BLaER1 (cell line): ENCODE measurements around the gene SSTR5.
"Not testable (repeated sequence)": the region's sequence is repeated elsewhere in the genome, so short reads cannot be mapped to it uniquely, and the experiment has no call there.

Source experiments
- H3K27ac ChIP-seq: shearing (Covaris generic); formaldehyde crosslinking; 2 replicates; pipeline ENCODE4 v1.8.1; 2022
- H3K27me3 ChIP-seq: shearing (Covaris generic); formaldehyde crosslinking; 2 replicates; pipeline ENCODE4 v1.8.1; 2022
- H3K36me3 ChIP-seq: shearing (Covaris generic); formaldehyde crosslinking; 2 replicates; pipeline ENCODE4 v1.8.1; 2022
- H3K4me1 ChIP-seq: shearing (Covaris generic); formaldehyde crosslinking; 2 replicates; pipeline ENCODE4 v1.8.1; 2022
- H3K4me2 ChIP-seq: shearing (Covaris generic); formaldehyde crosslinking; 2 replicates; pipeline ENCODE4 v1.8.1; 2022
- H3K4me3 ChIP-seq: shearing (Covaris generic); formaldehyde crosslinking; 2 replicates; pipeline ENCODE4 v1.8.1; 2022
- H3K9ac ChIP-seq: shearing (Covaris generic); formaldehyde crosslinking; 2 replicates; pipeline ENCODE4 v1.8.1; 2022
- H3K9me3 ChIP-seq: shearing (Covaris generic); formaldehyde crosslinking; 2 replicates; pipeline ENCODE4 v1.8.1; 2022
- H4K20me1 ChIP-seq: shearing (Covaris generic); formaldehyde crosslinking; 2 replicates; pipeline ENCODE4 v1.8.1; 2022
- Cebpa-rat ChIP-seq: shearing (Covaris generic); IDR thresholded peaks from 2 replicates; pipeline ENCODE4 v1.8.1; 2022

The SSTR5 gene

GRCh38 chr16:1088295-1089170 is 16.0 kb downstream of the SSTR5 start:
- Histone ChIP-seq H3K27me3 (peaks cover 76% of the 10 kb centered on the region), H3K36me3 (no peaks in the 10 kb centered on the region), H3K4me3 (no peak overlapping the region), H3K27ac (no peak overlapping the region), H3K9ac (no peak overlapping the region), H3K4me1 (peaks cover 17% of the 10 kb centered on the region), H4K20me1 (peaks cover under 1% of the 10 kb centered on the region), H3K4me2 (no peak overlapping the region), H3K9me3 (peaks cover 45% of the 10 kb centered on the region)
- TF ChIP-seq Cebpa-rat = no peak

DNA sequence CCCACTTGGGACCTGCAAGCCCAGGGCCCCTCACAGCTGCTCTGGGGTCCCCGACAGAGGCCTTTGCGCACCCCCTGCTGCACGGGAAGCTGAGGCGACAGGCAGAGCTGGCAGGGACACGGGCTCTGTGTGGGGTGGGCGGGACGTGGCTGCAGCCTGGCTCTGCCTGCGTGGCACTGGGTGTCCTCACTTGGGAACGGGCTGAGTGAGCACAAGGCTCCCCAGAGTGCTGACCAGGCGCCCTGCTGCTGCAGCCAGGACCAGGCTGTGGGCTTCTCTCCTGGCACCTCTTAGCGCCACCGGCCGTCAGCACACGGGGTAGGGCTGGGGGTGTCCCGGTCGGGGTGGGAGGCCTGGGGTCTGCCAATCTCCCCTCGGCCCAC is 16.9 kb downstream of the SSTR5 start:
- Histone ChIP-seq H3K4me3 (no peak overlapping the region), H3K4me2 (no peak overlapping the region), H4K20me1 (peaks cover 9% of the 10 kb centered on the region), H3K27me3 (peaks cover 71% of the 10 kb centered on the region), H3K27ac (no peak overlapping the region), H3K9ac (no peak overlapping the region), H3K36me3 (no peaks in the 10 kb centered on the region), H3K9me3 (peaks cover 36% of the 10 kb centered on the region), H3K4me1 (peaks cover 17% of the 10 kb centered on the region)
- no peak for TF ChIP-seq Cebpa-rat

DNA sequence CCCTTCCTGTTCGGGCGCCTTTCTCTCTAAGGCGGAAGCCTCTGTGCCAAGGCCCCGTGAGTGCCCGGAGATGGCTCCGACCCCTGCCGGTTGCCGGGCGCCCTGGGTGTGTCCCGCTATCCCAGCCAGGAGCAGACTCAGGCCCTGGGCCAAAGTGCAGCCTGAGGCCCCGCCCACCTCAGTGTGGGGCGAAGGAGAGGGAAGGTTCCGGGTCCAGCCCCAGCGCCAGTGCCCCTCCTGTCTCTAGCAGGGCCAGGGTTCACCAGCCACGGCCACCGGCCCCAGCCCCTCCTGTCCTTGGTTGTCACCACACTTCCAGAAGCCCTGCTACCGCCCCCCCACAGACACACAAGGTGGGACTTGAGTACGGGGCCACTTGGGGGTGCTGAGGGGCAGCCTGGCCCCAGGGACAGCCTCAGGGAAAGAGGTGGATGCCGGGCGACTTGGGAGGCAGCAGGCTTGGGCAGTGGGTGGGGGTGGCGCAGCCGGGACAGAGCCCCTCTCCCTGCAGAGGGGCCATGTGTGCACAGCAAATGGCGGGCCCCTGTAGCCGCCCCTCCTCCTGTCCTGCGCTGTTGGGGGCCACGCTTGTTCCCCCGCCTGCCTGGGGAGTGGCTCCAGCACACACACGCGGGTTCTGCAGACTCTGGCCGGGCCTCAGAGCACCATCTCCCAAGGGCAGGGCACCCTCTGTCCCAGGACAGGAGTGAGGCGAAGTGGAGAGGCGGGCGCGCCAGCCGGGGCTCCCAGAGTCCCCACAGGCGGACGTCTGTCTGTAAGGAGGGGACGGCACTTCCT is 17.5 kb downstream of the SSTR5 start:
- H3K4me3 ChIP-seq = no peak overlapping the region
- peaks cover 30% of the 10 kb centered on the region for H3K9me3 ChIP-seq
- H3K9ac ChIP-seq = no peak overlapping the region
- H3K4me2 ChIP-seq = peak overlapping the region; percentile 49
- peaks cover 23% of the 10 kb centered on the region for H3K4me1 ChIP-seq
- peaks cover 71% of the 10 kb centered on the region for H3K27me3 ChIP-seq
- H4K20me1 ChIP-seq = peaks cover 9% of the 10 kb centered on the region
- H3K27ac ChIP-seq = no peak overlapping the region
- TF ChIP-seq Cebpa-rat = no peak
- H3K36me3 ChIP-seq = no peaks in the 10 kb centered on the region

DNA sequence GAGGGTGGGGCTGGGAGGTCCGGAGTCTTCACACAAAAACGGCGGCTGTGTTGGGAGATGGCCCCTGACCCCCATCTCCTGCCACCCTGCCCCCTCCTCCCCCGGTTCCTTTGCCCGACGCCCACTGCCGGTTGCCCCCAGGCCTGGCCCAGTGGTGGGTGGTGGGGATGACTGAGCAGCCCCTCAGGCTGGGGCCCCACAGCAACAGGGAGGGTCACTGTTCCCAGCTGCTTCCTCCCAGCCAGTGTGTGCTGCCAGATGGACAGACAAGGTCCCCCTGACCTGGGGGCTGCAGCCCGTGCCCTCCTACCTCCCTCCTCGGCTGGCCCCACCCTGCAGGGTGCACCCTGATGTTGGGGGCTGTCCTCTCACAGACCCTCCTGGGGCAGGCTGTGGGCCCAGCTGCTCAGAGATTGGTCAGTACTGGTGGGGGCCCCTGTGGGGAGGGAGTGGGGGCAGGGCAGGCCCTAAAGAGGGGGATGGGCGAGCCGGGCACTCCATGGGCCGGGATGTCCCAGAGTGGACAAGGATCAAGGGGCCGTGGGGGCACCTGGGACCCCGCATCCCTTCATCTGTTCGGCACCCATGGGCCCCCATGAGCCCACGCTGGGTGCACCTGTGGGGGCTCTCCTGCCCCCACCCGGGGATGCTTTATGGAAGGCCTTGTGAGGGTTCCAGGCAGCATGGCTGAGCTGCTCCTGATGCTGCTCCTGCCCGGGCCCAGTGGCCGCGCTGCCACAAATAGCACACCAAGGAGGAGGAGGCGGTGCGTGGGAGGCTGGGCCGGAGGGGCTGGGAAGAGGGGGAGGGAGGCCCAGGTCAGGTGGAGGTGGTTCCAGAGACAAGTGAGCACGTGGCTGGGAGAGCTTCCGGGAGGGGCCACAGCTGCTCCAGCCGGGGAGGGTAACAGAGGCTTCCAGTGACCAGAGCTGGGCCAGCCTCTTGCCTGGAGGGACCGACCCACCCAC is 18.4 kb downstream of the SSTR5 start:
- Histone ChIP-seq H3K4me2 (peak overlapping the region; percentile 49), H3K27me3 (peaks cover 71% of the 10 kb centered on the region), H3K4me3 (no peak overlapping the region), H3K9ac (no peak overlapping the region), H3K9me3 (peaks cover 21% of the 10 kb centered on the region), H4K20me1 (peaks cover 12% of the 10 kb centered on the region), H3K36me3 (no peaks in the 10 kb centered on the region), H3K27ac (no peak overlapping the region), H3K4me1 (peaks cover 32% of the 10 kb centered on the region)
- no peak for TF ChIP-seq Cebpa-rat

DNA sequence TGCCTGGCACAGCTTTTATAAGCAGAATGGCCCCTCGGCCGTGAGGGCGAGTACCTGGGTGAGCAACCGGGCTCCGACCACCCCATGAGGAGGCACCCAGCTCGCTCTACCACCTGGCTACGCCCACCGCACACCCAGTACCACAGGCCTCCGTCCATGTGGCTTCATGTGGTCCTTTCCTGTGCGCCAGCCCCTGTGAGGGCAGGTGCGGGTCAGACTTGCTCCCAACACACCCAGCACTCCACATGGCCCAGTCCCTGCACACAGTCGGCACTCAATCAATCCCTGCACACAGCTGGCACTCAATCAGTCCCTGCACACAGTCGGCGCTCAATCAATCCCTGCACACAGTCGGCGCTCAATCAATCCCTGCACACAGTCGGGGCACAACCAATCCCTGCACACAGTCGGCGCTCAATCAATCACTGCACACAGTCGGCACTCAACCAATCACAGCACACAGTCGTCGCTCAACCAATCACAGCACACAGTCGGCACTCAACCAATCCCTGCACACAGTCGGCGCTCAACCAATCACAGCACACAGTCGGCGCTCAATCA is 19.5 kb downstream of the SSTR5 start:
- peaks cover 23% of the 10 kb centered on the region for H4K20me1 ChIP-seq
- H3K36me3 ChIP-seq = no peaks in the 10 kb centered on the region
- peaks cover 70% of the 10 kb centered on the region for H3K27me3 ChIP-seq
- no peak overlapping the region for H3K4me3 ChIP-seq
- H3K4me1 ChIP-seq = peaks cover 43% of the 10 kb centered on the region
- peaks cover 10% of the 10 kb centered on the region for H3K9me3 ChIP-seq
- no peak overlapping the region for H3K9ac ChIP-seq
- H3K4me2 ChIP-seq = no peak overlapping the region
- TF ChIP-seq Cebpa-rat = no peak
- no peak overlapping the region for H3K27ac ChIP-seq

- H3K9ac ChIP-seq, H3K36me3 ChIP-seq, H3K9me3 ChIP-seq, H3K4me3 ChIP-seq, H3K27ac ChIP-seq, H3K4me2 ChIP-seq: not testable (repeated sequence)
- peaks cover 25% of the 10 kb centered on the region for H4K20me1 ChIP-seq
- peaks cover 50% of the 10 kb centered on the region for H3K4me1 ChIP-seq
- H3K27me3 ChIP-seq = peaks cover 67% of the 10 kb centered on the region
These were observed 20.2 kb downstream of the SSTR5 start for GRCh38 chr16:1092685-1093283.

DNA sequence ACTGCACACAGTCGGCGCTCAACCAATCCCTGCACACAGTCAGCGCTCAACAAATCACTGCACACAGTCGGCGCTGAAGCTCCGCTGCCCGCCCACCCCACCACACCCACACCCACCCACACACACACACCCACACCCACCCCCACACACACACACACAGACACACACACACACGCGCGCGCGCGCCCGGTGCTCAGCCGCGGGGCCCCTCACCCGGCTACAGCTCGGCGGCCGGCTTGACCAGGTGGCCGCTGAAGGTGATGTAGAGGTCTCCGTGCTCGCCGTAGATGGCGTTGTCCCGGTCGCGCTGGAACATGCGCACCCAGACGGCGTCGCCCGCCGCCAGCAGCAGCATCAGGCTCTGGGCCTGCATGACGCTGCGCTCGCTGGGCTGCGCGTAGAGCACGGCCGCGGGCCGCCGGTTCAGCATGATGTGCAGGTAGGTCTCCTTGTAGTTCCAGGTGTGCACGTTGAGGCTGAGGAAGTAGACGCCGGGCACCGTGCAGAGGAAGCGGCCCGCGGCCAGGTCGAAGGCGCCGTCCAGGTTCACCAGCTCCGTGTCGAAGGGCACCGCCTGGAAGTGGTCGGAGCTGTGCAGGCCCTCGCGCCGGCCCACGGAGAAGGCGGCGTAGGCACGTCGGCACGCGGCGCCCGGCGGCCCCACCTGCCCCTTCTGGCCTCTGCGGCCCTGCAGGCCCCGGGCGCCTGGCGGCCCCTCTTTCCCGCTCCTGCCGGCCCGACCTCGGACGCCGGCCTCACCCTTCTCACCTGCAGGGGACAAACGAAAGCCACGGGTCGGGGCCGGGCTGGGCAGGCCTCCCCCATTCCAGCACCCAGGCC is 21.0 kb downstream of the SSTR5 start:
- no peak for TF ChIP-seq Cebpa-rat
- peaks cover 58% of the 10 kb centered on the region for H3K4me1 ChIP-seq
- H3K27ac ChIP-seq = no peak overlapping the region
- peaks cover 6% of the 10 kb centered on the region for H3K9me3 ChIP-seq
- H3K36me3 ChIP-seq = no peaks in the 10 kb centered on the region
- peaks cover 25% of the 10 kb centered on the region for H4K20me1 ChIP-seq
- no peak overlapping the region for H3K9ac ChIP-seq
- peaks cover 64% of the 10 kb centered on the region for H3K27me3 ChIP-seq
- no peak overlapping the region for H3K4me3 ChIP-seq
- H3K4me2 ChIP-seq = no peak overlapping the region

DNA sequence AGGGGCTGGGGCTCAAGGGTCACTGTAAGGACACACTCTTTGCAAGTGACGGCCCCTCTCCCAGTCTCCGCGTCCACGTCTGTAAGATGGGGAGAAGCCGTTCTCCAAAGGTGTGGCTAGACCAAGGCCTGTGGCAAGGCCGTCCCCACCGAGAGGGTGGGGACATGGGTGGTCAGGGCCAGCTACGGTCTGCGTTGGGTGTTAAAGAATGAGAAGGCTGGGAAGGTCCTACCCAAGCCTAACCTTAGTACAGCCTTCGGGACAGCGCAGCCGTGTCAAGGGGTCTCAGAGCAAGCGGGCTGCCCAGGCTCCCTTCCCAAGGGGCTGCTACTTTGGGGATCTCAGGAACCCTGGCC is 21.6 kb downstream of the SSTR5 start:
- Histone ChIP-seq H4K20me1 (peaks cover 27% of the 10 kb centered on the region), H3K27ac (no peak overlapping the region), H3K27me3 (peaks cover 58% of the 10 kb centered on the region), H3K36me3 (no peaks in the 10 kb centered on the region), H3K4me1 (peaks cover 64% of the 10 kb centered on the region), H3K9ac (no peak overlapping the region), H3K4me3 (no peak overlapping the region), H3K9me3 (peaks cover 6% of the 10 kb centered on the region), H3K4me2 (peak overlapping the region; percentile 92; the same call in 1 of the 2 replicates)
- TF ChIP-seq Cebpa-rat = no peak
